AG20443 (cell line): Measurements from ENCODE around the gene CYB561.

Experiments
- DNase-seq: peaks from one replicate; pipeline ENCODE4 v3.0.0; 2012; ENCODE audit warnings: low spot score, mixed read lengths

Gene CYB561, protein sequence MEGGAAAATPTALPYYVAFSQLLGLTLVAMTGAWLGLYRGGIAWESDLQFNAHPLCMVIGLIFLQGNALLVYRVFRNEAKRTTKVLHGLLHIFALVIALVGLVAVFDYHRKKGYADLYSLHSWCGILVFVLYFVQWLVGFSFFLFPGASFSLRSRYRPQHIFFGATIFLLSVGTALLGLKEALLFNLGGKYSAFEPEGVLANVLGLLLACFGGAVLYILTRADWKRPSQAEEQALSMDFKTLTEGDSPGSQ

DNA sequence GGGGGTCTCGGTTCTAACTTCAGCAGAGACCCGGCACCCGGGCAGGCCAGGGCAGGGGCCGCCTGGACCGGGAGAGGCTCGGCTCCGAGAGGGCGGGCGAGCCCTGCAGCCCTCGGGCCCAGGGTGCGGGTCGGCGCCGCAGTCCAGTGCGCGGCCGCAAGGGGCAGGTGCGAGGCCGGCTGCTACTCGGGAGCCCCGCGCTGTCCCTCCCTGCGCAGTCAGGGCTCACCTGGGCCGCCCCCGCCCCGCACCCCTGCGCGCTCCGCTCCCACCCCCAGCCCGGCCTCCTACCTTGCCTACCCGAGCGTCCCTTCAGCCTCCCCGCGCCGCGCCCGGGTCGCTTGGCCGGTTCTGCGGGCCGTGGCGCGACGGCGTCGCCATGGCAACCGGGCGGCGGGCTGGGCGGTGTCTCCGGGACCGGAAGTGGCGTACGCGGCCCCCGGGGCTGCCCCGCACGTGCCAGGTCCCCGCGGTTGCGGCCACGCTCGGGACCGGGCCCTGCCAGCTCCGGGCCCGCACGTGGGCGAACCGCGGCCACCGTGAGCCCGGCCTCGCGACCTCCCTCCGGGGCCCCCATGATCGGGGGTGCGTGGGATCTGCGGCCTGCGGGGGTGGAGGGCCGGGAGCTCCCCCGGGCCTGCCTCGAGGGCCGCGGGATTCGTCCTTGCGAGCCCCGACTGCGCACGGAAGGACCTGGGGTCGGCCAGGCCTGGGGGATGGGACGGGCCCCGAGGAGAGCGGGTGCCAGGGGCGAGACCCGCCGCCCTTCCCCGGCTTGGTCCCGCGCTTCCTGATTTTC, at the start of gene CYB561:
TSS of gene CYB561 (minus strand) at position 353 of the 799 bp plus-strand sequence. CDS start 8,759 bp downstream, outside the sequence.
- DNase-seq: peak; percentile 95

DNA sequence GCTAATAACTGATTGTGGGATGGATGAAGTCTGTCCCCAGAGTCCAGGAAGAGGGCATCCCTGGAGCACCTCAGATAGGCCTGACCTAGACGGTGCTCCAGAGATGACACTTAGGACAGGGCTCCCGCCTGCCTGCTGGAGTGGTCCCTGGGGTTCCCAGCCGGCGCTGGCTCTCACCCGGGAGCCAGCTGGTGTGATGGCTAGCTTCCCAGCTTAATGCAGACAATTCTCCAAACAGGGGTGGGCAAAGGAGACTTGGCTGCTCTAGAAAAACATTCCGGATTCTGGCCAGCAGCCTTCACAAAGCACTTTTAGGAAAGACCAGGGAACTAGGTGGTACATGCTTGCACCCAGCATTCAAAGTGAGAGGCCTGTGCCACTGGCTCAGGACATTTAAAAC, 49.4 kb upstream of the CYB561 start:
- no peak for DNase-seq

DNA sequence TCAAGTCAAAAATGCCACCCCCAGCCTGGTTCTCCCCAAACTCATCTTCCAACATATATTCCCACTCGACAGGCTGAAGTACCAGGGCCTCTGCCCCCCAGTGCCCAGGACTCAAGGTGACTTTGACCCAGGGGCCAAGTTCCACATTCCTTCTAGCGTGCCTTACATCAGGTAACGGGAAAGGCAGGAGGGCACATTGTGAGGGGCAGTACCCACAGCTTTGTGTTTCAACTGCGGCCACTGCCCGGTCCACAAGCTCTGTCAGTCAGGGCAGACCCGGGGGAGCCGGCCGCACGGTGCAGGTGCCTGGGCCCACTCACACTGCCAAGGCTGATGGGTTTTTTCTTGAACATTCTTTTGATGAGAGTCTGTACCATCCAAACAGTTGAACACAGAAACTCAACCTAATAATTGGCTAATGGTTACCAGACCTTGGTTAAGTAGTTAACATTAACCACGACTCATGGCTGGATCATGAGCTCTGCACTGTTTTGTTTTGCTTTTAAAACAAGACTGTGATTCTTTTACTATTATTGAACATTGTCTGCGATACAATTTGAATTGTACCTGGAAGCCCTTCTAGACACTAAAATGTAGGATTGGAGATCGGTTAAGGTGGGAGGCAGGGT, 48.3 kb upstream of the CYB561 start:
- no peak for DNase-seq

DNA sequence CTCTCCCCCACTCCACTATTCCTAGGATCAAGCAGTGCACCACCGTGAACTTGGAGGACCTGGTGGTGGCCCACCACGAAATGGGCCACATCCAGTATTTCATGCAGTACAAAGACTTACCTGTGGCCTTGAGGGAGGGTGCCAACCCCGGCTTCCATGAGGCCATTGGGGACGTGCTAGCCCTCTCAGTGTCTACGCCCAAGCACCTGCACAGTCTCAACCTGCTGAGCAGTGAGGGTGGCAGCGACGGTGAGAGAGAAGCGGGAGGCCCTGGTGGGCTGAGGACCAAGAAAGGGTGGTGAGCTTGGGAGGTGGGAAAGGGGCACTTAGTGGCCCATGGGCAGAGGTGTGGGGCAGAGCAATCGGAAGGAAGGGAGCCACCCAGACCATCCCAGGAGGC, 47.3 kb upstream of the CYB561 start:
- DNase-seq: no peak

DNA sequence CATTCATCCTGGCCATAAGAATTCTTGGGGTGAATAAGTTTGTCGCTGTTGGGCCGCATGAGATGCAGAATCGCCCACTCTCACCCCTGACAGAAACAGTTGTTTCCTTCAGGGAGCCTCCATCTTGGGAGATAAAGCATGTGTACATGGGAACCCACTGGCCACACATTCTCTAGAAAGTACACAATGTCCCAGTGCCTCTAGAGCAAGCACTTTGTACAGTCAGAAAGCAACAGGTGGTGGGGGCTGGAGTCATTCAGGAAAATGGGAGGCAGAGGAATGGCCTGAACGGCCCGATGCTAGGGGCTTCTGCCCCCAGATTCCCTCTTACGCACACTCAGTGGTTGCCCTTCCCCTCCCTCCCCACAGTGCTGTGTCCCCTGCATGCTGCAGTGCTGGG, 46.8 kb upstream of the CYB561 start:
- no peak for DNase-seq

DNA sequence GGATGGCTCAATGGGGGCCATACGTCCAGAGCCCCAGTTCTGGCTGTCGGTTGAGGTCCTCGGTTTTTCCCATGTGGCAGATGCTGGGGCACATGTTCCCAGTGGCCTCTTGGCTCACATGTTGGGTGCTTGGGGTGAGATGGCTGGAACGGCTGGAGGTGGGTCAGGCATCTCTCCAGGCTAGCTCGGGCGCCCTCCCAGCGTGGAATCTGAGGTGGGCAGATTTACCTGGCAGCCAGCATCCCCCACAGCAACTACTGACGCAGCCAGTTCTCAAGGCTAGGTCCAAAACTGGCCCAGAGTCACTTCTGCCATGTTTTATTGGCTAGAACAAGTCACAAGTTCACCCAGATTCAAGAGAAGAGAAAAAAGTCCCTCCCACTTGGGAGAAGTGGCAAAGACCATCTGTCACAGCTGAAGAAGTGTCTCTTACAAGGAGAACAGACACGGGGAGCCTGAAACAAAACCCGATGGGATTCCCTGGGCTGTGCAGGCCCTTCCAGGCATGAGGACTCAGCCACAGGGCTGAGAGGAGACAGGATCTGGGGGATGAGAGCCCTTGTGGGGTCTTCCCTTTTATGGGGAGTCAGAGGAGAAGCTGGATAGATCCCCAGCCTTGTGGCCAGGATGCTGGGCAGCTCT, 46.0 kb upstream of the CYB561 start:
- no peak for DNase-seq

DNA sequence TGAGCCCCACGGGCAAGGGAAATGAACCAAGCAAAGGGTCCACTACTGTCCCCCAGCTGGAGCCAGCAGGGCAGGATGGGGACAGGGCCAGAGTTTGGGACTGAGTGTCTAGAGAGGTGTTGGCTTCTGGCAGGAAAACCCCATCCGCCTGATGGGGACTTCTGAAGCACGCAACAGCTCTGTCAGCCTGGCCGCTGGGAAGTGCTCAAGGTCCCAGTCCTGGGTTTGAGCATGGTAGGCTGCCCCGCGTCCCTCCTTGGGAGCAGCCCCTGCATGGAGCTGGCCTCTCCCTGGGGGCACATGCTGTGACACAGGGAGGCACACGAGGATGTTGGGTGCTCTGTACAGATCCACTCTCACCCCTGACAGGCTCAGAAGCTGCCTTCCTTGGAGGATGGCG, 45.3 kb upstream of the CYB561 start:
- DNase-seq: no peak

DNA sequence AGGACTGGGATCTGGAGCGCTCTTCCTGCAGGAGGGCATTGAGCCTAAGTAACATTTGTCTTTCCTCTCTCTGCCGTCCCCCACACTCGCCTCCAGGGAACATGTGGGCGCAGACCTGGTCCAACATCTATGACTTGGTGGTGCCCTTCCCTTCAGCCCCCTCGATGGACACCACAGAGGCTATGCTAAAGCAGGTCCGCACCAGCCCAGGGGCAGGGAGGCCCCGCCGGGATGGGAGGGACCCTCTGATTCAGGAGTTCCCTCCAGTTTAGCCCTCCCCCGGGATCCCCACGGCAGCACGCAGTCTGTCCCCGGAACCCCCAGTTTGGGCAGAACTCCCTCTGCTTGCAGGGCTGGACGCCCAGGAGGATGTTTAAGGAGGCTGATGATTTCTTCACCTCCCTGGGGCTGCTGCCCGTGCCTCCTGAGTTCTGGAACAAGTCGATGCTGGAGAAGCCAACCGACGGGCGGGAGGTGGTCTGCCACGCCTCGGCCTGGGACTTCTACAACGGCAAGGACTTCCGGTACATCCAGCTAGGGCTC, 44.8 kb upstream of the CYB561 start:
- no peak for DNase-seq

DNA sequence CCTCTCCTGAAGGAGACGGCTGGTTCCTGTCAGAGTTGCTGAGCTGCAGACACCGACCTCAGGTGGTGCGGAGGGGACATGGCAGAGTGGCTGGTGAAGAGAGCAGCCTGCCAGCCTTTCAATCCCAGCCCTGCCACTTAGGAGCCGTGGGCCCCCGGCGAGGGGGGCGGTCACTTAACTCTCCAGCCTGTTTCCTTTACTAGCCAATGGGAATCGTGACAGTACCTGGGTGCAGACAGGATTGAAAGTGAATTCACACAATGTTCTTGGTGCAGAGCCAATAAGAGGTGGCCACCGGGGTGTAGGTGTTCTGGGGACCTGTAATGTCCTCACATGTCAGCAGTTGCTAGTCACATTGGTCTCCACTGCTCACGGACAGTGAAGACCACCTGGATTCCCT, 44.2 kb upstream of the CYB561 start:
- DNase-seq: no peak

DNA sequence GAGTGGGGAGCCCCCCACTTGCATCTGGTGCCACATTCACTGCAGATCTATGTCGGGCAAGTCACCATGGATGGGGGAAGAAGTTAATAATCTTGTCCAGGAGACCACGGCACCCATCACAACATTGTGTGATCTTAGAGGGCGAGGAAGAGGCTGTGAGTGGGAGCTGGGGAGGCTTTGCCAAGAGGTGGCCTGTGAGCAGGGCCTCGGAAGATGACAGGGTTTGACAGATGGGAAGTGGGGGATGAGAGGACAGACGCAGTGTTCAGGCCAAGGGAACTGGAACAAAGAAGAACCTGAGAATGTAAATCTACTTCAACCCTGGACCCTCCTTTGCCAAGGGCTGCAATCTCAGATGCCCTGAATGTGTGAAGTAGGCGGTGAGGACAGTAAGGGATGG, 43.2 kb upstream of the CYB561 start:
- no peak for DNase-seq

DNA sequence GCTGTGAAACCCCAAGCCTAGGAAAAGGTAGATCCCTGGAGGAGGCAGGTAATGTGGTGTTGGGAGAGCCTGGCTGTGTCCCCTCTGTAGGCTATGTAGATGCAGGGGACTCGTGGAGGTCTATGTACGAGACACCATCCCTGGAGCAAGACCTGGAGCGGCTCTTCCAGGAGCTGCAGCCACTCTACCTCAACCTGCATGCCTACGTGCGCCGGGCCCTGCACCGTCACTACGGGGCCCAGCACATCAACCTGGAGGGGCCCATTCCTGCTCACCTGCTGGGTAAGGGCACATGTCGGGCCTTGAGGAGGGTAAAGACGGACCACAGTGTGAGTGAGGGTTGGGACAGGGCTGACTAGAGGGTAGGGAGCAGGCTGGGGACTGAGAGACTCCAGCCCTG, 42.7 kb upstream of the CYB561 start:
- DNase-seq: no peak

DNA sequence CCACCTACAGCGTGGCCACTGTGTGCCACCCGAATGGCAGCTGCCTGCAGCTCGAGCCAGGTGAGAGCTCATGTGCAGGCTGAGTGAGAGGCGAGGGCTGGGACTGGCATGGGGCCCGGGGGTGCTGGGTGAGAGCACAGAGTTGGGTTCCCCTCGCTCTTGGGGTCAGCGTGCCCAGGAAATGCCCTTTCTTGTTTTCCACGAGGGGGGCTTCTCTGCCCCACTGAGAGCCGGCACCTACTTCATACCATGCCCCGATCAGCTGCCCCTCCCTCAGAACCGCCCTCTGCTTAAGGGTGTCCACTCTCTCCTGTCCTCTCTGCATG, 40.9 kb upstream of the CYB561 start:
- DNase-seq: no peak

DNA sequence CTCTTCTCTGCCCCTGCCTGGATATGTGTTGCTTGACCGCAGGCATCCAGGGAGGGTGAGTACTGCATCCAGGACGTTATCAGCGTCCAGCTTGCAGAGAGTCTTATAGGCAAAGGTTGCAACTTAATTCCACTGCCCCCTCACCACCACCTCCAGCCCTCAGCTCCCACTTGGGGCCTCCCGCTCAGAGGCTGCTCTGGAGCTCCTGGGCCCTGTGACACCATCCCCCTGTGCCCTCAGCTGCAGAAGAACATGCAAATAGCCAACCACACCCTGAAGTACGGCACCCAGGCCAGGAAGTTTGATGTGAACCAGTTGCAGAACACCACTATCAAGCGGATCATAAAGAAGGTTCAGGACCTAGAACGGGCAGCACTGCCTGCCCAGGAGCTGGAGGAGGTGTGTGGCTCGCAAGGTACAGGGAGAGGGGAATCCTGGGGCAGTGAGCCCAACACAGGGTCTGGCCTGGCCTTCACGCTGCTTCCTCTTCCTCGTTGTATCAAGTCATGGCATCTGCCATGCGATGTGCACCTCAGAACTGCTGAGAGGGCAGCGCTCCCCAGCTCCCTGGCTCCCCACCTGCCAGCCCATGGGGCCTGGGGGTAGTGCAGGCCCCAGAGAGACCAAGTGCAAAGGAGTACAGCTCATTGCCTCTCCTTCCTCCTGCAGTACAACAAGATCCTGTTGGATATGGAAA, 40.4 kb upstream of the CYB561 start:
- no peak for DNase-seq

DNA sequence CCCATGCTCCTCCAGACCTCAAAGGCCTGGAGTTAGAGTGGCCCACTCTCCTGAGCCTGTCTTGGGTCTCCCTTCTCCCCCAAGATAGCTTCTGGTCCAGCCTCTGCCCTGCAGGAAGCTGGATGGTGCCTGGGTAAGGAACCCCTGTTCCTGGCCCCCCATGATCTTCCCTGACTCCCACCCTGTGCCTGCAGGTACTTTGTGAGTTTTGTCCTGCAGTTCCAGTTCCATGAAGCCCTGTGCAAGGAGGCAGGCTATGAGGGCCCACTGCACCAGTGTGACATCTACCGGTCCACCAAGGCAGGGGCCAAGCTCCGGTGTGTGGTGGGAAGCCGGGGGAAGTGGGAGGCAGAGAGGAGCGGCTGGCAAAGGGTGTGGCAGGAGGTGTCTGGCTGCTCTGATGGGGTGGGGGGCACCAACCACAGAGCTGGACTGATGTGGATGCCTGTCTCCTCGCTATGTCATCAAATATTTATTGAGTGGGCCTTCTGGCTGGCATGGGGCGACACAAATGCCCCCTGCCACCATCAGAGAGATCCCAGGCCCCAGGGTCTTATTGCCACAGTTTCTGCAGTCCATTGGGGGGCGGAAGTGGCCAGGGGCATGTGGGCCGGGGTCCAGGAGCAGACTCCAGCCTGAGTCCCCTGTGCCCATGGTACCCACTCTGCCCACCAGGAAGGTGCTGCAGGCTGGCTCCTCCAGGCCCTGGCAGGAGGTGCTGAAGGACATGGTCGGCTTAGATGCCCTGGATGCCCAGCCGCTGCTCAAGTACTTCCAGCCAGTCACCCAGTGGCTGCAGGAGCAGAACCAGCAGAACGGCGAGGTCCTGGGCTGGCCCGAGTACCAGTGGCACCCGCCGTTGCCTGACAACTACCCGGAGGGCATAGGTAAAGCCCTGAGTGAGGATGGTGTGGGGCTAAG, 37.8 kb upstream of the CYB561 start:
- DNase-seq: no peak

DNA sequence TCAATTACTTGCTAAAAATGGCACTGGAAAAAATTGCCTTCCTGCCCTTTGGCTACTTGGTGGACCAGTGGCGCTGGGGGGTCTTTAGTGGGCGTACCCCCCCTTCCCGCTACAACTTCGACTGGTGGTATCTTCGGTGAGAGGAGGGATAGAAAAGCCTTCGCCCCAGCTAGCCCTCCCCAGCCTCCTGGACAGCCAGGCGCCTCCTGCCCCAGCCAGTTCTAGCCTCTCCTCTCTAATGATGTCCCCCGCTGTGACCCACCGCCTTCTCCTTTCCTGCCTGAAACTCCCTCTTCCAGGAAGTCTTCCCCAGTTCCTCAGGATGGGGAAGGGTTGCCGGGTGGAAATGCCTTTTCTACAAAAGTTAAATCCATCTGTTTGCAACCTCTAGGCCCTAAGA, 36.9 kb upstream of the CYB561 start:
- no peak for DNase-seq

DNA sequence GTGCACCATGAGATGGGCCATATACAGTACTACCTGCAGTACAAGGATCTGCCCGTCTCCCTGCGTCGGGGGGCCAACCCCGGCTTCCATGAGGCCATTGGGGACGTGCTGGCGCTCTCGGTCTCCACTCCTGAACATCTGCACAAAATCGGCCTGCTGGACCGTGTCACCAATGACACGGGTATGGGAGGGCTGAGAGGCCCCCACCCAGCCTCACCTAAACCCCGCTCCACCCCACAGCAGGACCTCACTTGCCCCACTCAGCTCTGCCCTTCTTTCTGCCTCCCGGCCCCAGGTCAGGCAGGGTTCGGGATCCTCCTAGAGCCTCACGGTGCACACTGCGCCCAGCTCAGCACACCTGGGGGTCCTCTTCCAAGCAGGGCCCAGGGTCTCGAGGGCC, 36.4 kb upstream of the CYB561 start:
- DNase-seq: no peak

DNA sequence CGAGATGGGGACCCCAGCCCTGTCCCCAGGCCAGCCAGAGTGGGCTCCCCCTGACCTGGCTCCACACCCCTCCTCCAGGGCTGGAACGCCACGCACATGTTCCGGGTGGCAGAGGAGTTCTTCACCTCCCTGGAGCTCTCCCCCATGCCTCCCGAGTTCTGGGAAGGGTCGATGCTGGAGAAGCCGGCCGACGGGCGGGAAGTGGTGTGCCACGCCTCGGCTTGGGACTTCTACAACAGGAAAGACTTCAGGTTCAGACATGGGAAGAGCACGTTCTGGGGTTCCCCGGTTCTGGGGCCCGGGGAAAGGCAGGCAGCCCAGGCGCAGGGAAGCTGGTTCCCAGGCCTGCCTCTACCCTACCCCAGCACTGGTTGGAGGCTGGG, 35.4 kb upstream of the CYB561 start:
- DNase-seq: no peak

DNA sequence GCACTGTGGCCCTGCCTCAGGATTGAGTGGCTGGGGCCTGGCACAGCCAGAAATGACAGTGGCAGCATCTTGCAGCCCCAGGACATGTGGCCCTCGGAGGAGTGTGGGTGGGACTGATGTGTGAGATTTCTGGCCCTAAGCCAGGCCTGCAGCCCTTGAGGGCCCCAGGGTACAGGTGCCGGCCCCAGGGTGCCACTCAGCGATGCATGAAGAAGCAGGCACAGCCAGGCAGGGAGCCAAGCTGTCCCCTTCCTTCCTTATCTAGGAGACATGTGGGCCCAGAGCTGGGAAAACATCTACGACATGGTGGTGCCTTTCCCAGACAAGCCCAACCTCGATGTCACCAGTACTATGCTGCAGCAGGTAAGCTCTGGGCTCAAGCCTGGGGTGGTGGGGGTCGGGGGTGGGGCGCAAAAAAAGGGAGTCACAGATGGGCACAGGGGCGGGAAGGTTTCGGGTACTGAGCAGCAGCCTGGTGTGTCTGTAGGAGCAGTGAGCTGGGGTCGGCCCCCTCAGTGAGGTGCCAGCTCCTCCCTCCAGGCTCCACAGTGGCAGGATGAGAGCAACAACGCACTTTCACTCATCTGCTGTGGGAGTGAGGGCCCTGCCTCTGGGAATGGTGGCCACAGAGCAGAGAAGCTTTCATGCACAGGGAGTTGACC, 34.9 kb upstream of the CYB561 start:
- DNase-seq: no peak

DNA sequence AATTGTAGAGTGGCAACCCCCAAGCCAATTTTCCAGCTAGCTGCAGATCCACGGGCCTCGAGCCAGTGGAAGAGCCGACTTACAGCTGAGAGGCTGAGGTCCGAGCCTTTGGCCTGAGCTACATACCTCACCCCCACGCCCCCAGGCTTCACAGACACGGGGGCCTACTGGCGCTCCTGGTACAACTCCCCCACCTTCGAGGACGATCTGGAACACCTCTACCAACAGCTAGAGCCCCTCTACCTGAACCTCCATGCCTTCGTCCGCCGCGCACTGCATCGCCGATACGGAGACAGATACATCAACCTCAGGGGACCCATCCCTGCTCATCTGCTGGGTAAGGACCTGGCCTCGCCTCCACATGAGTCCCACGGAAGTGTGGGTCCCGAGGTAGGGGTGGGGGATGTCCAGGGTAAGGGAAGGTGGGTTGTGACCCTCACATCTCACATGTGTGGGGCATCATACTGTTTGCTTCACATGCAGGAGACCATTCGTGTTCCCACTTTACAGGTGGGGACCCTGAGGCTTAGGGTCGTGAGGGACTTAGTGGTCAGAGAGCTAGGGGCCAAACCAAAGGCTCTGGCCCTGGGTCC, 34.2 kb upstream of the CYB561 start:
- DNase-seq: no peak
